ENCODE measurements around the gene KCTD15. TPM values are rescaled to one million over a fixed set of nuclear protein-coding genes. Genes with fewer than 3 reads are reported as not detected.
A peak's percentile ranks its signal among the peaks of the same experiment; 100 is the strongest.

The KCTD15 gene
- polyA plus RNA-seq, 4 donors: 0.67 to 18.8 (median 8.4) TPM

GRCh38 chr19:33766623-33767022 is 30.0 kb upstream of the KCTD15 start:
- no peaks in the 10 kb centered on the region for H3K36me3 ChIP-seq (ENCODE audit: control insufficient read depth in 3 of 3, insufficient read depth in 2 of 3, low read depth in 1 of 3, low read length in 3 of 3)
- H3K4me1 ChIP-seq (ENCODE audit: control insufficient read depth in 3 of 3, insufficient read depth in 2 of 3, low read depth in 1 of 3, low read length in 2 of 3): peaks cover 0 to 4% (median 0%) of the 10 kb centered on the region in 3 donors
- H3K27me3 ChIP-seq (ENCODE audit: control insufficient read depth in 3 of 3, insufficient read depth in 3 of 3, low read length in 3 of 3): no peaks in the 10 kb centered on the region
- 80 to 84% (median 81%) methylated on average over 13 of the region's 13 CpGs for WGBS, 3 donors
- no peaks in the 10 kb centered on the region for H3K9me3 ChIP-seq (ENCODE audit: control insufficient read depth in 2 of 2, insufficient read depth in 1 of 2, low read depth in 1 of 2, low read length in 1 of 2)
- H3K27ac ChIP-seq (ENCODE audit: low read depth in 1 of 3, low read length in 2 of 3): no peak overlapping the region
- no peak for DNase-seq
- H3K4me3 ChIP-seq (ENCODE audit: low read depth in 1 of 3, low read length in 3 of 3): no peak overlapping the region
- no peak for FAIRE-seq

- no peaks in the 10 kb centered on the region for H3K27me3 ChIP-seq (ENCODE audit: control insufficient read depth in 3 of 3, insufficient read depth in 3 of 3, low read length in 3 of 3)
- H3K4me1 ChIP-seq (ENCODE audit: control insufficient read depth in 3 of 3, insufficient read depth in 2 of 3, low read depth in 1 of 3, low read length in 2 of 3): peaks cover 0 to 6% (median 0%) of the 10 kb centered on the region in 3 donors
- FAIRE-seq (no peak), DNase-seq (peak in 1 of 2 donors; percentile 43)
- no peak overlapping the region for H3K4me3 ChIP-seq (ENCODE audit: low read depth in 1 of 3, low read length in 3 of 3)
- no peaks in the 10 kb centered on the region for H3K36me3 ChIP-seq (ENCODE audit: control insufficient read depth in 3 of 3, insufficient read depth in 2 of 3, low read depth in 1 of 3, low read length in 3 of 3)
- H3K9me3 ChIP-seq (ENCODE audit: control insufficient read depth in 2 of 2, insufficient read depth in 1 of 2, low read depth in 1 of 2, low read length in 1 of 2): no peaks in the 10 kb centered on the region
- no peak overlapping the region for H3K27ac ChIP-seq (ENCODE audit: low read depth in 1 of 3, low read length in 2 of 3)
- 40 to 45% (median 45%) methylated on average over 9 of the region's 9 CpGs for WGBS, 3 donors
These were observed 28.7 kb upstream of the KCTD15 start for GRCh38 chr19:33767898-33768413.

- H3K36me3 ChIP-seq (ENCODE audit: control insufficient read depth in 3 of 3, insufficient read depth in 2 of 3, low read depth in 1 of 3, low read length in 3 of 3): no peaks in the 10 kb centered on the region
- H3K4me3 ChIP-seq (ENCODE audit: low read depth in 1 of 3, low read length in 3 of 3): no peak overlapping the region
- no peaks in the 10 kb centered on the region for H3K9me3 ChIP-seq (ENCODE audit: control insufficient read depth in 2 of 2, insufficient read depth in 1 of 2, low read depth in 1 of 2, low read length in 1 of 2)
- FAIRE-seq (no peak), DNase-seq (no peak)
- no peak overlapping the region for H3K27ac ChIP-seq (ENCODE audit: low read depth in 1 of 3, low read length in 2 of 3)
- H3K27me3 ChIP-seq (ENCODE audit: control insufficient read depth in 3 of 3, insufficient read depth in 3 of 3, low read length in 3 of 3): no peaks in the 10 kb centered on the region
- H3K4me1 ChIP-seq (ENCODE audit: control insufficient read depth in 3 of 3, insufficient read depth in 2 of 3, low read depth in 1 of 3, low read length in 2 of 3): peaks cover 0 to 17% (median 0%) of the 10 kb centered on the region in 3 donors
- WGBS, 3 donors: 65 to 66% (median 65%) methylated on average over 6 of the region's 6 CpGs
These were observed 27.5 kb upstream of the KCTD15 start for GRCh38 chr19:33769208-33769607.

GRCh38 chr19:33770107-33770506 is 26.6 kb upstream of the KCTD15 start:
- DNase-seq: no peak
- Histone ChIP-seq H3K4me3 (ENCODE audit: low read depth in 1 of 3, low read length in 3 of 3) (no peak overlapping the region), H3K4me1 (ENCODE audit: control insufficient read depth in 3 of 3, insufficient read depth in 2 of 3, low read depth in 1 of 3, low read length in 2 of 3) (peaks cover 0 to 26% (median 0%) of the 10 kb centered on the region in 3 donors), H3K9me3 (ENCODE audit: control insufficient read depth in 2 of 2, insufficient read depth in 1 of 2, low read depth in 1 of 2, low read length in 1 of 2) (no peaks in the 10 kb centered on the region), H3K27ac (ENCODE audit: low read depth in 1 of 3, low read length in 2 of 3) (no peak overlapping the region), H3K36me3 (ENCODE audit: control insufficient read depth in 3 of 3, insufficient read depth in 2 of 3, low read depth in 1 of 3, low read length in 3 of 3) (no peaks in the 10 kb centered on the region), H3K27me3 (ENCODE audit: control insufficient read depth in 3 of 3, insufficient read depth in 3 of 3, low read length in 3 of 3) (no peaks in the 10 kb centered on the region)
- FAIRE-seq: no peak
- WGBS, 3 donors: 77 to 84% (median 78%) methylated on average over 8 of the region's 8 CpGs

GRCh38 chr19:33771384-33772101 is 25.1 kb upstream of the KCTD15 start:
- no peak for FAIRE-seq
- no peak overlapping the region for H3K4me3 ChIP-seq (ENCODE audit: low read depth in 1 of 3, low read length in 3 of 3)
- WGBS, 3 donors: 26 to 34% (median 27%) methylated on average over 19 of the region's 19 CpGs
- DNase-seq: peak; percentile 68 to 85
- H3K27me3 ChIP-seq (ENCODE audit: control insufficient read depth in 3 of 3, insufficient read depth in 3 of 3, low read length in 3 of 3): no peaks in the 10 kb centered on the region
- no peaks in the 10 kb centered on the region for H3K9me3 ChIP-seq (ENCODE audit: control insufficient read depth in 2 of 2, insufficient read depth in 1 of 2, low read depth in 1 of 2, low read length in 1 of 2)
- H3K27ac ChIP-seq (ENCODE audit: low read depth in 1 of 3, low read length in 2 of 3): no peak overlapping the region
- H3K36me3 ChIP-seq (ENCODE audit: control insufficient read depth in 3 of 3, insufficient read depth in 2 of 3, low read depth in 1 of 3, low read length in 3 of 3): no peaks in the 10 kb centered on the region
- H3K4me1 ChIP-seq (ENCODE audit: control insufficient read depth in 3 of 3, insufficient read depth in 2 of 3, low read depth in 1 of 3, low read length in 2 of 3): peaks cover 0 to 29% (median 0%) of the 10 kb centered on the region in 3 donors

- no peak for DNase-seq
- no peak overlapping the region for H3K27ac ChIP-seq (ENCODE audit: low read depth in 1 of 3, low read length in 2 of 3)
- H3K27me3 ChIP-seq (ENCODE audit: control insufficient read depth in 3 of 3, insufficient read depth in 3 of 3, low read length in 3 of 3): no peaks in the 10 kb centered on the region
- H3K9me3 ChIP-seq (ENCODE audit: control insufficient read depth in 2 of 2, insufficient read depth in 1 of 2, low read depth in 1 of 2, low read length in 1 of 2): no peaks in the 10 kb centered on the region
- H3K4me1 ChIP-seq (ENCODE audit: control insufficient read depth in 3 of 3, insufficient read depth in 2 of 3, low read depth in 1 of 3, low read length in 2 of 3): peaks cover 0 to 36% (median 0%) of the 10 kb centered on the region in 3 donors
- H3K4me3 ChIP-seq (ENCODE audit: low read depth in 1 of 3, low read length in 3 of 3): no peak overlapping the region
- no peak for FAIRE-seq
- WGBS, 3 donors: 94 to 95% (median 95%) methylated on average over 70 to 72 of the region's 72 CpGs
- H3K36me3 ChIP-seq (ENCODE audit: control insufficient read depth in 3 of 3, insufficient read depth in 2 of 3, low read depth in 1 of 3, low read length in 3 of 3): no peaks in the 10 kb centered on the region
These were observed 24.4 kb upstream of the KCTD15 start for GRCh38 chr19:33772102-33772857.

GRCh38 chr19:33772858-33773180 is 23.9 kb upstream of the KCTD15 start:
- H3K36me3 ChIP-seq (ENCODE audit: control insufficient read depth in 3 of 3, insufficient read depth in 2 of 3, low read depth in 1 of 3, low read length in 3 of 3): no peaks in the 10 kb centered on the region
- FAIRE-seq: no peak
- no peaks in the 10 kb centered on the region for H3K27me3 ChIP-seq (ENCODE audit: control insufficient read depth in 3 of 3, insufficient read depth in 3 of 3, low read length in 3 of 3)
- 93 to 94% (median 93%) methylated on average over 23 of the region's 23 CpGs for WGBS, 3 donors
- no peak for DNase-seq
- no peaks in the 10 kb centered on the region for H3K9me3 ChIP-seq (ENCODE audit: control insufficient read depth in 2 of 2, insufficient read depth in 1 of 2, low read depth in 1 of 2, low read length in 1 of 2)
- peak overlapping the region in 1 of 3 donors; percentile 69 for H3K27ac ChIP-seq (ENCODE audit: low read depth in 1 of 3, low read length in 2 of 3)
- H3K4me1 ChIP-seq (ENCODE audit: control insufficient read depth in 3 of 3, insufficient read depth in 2 of 3, low read depth in 1 of 3, low read length in 2 of 3): peaks cover 0 to 41% (median 0%) of the 10 kb centered on the region in 3 donors
- no peak overlapping the region for H3K4me3 ChIP-seq (ENCODE audit: low read depth in 1 of 3, low read length in 3 of 3)

- 17 to 43% (median 29%) methylated on average over 6 of the region's 6 CpGs for WGBS, 3 donors
- peak in 1 of 2 donors; percentile 90 for DNase-seq
- Histone ChIP-seq H3K4me3 (ENCODE audit: low read depth in 1 of 3, low read length in 3 of 3) (no peak overlapping the region), H3K4me1 (ENCODE audit: control insufficient read depth in 3 of 3, insufficient read depth in 2 of 3, low read depth in 1 of 3, low read length in 2 of 3) (peaks cover 0 to 42% (median 0%) of the 10 kb centered on the region in 3 donors), H3K27me3 (ENCODE audit: control insufficient read depth in 3 of 3, insufficient read depth in 3 of 3, low read length in 3 of 3) (peaks cover 0 to 9% (median 3%) of the 10 kb centered on the region in 3 donors), H3K36me3 (ENCODE audit: control insufficient read depth in 3 of 3, insufficient read depth in 2 of 3, low read depth in 1 of 3, low read length in 3 of 3) (no peaks in the 10 kb centered on the region), H3K9me3 (ENCODE audit: control insufficient read depth in 2 of 2, insufficient read depth in 1 of 2, low read depth in 1 of 2, low read length in 1 of 2) (no peaks in the 10 kb centered on the region), H3K27ac (ENCODE audit: low read depth in 1 of 3, low read length in 2 of 3) (peak overlapping the region in 1 of 3 donors; percentile 69)
- no peak for FAIRE-seq
These were observed 22.7 kb upstream of the KCTD15 start for GRCh38 chr19:33773704-33774624.
